ENCODE measurements around the gene BAIAP2L2.

GRCh38 chr22:38040953-38041759 lies 69.3 kb downstream of the BAIAP2L2 start:
- TF ChIP-seq REST (IDR thresholded peaks at IDR 0.05; ENCODE audit: unreplicated experiment) (no peak), POLR2AphosphoS5 (IDR thresholded peaks at IDR 0.05; ENCODE audit: low read depth) (no peak), ZNF114 (CRISPR knock-in tag; IDR thresholded peaks at IDR 0.05) (no peak), EZH2 (IDR thresholded peaks at IDR 0.05; ENCODE audit: low read depth, unreplicated experiment) (no peak), CREB1 (CRISPR knock-in tag; IDR thresholded peaks at IDR 0.05; ENCODE audit: low read depth) (no peak), EZH2phosphoT487 (IDR thresholded peaks at IDR 0.05; ENCODE audit: unreplicated experiment) (no peak), CTCF (conservative IDR thresholded peaks at IDR 0.05; ENCODE audit: low read depth in 2 of 2) (no peak), JUNB (IDR thresholded peaks at IDR 0.05; ENCODE audit: unreplicated experiment) (no peak), NANOG (IDR thresholded peaks at IDR 0.05; ENCODE audit: borderline replicate concordance) (no peak), ZNF331 (CRISPR knock-in tag; IDR thresholded peaks at IDR 0.05; ENCODE audit: low read depth) (no peak), ZNF462 (CRISPR knock-in tag; IDR thresholded peaks at IDR 0.05) (no peak)
- TF ChIP-seq, protein P1, sequence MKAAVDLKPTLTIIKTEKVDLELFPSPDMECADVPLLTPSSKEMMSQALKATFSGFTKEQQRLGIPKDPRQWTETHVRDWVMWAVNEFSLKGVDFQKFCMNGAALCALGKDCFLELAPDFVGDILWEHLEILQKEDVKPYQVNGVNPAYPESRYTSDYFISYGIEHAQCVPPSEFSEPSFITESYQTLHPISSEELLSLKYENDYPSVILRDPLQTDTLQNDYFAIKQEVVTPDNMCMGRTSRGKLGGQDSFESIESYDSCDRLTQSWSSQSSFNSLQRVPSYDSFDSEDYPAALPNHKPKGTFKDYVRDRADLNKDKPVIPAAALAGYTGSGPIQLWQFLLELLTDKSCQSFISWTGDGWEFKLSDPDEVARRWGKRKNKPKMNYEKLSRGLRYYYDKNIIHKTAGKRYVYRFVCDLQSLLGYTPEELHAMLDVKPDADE (IDR thresholded peaks at IDR 0.05), result no peak
